ENCODE measurements around the gene FREY1. TPM values are rescaled to one million over a fixed set of nuclear protein-coding genes. Genes with fewer than 3 reads are reported as not detected.

FREY1 gene
- total and polyA plus RNA-seq, 2 of the 8 experiments (the other 6 are each of a cell fraction or from before 2014, with no cell fraction given) = 0.32 to 1.1 TPM

- Histone ChIP-seq H3K36me3 (ENCODE audit: control insufficient read depth in 2 of 4, insufficient read depth in 4 of 4, low read length in 3 of 4) (peaks cover 0 to 41% (median 29%) of the 10 kb centered on the region in 4 experiments), H2BK15ac (ENCODE audit: low read length) (no peak overlapping the region), H4K5ac (ENCODE audit: insufficient read length, low read depth, low read length) (no peak overlapping the region), H3K79me2 (ENCODE audit: control insufficient read depth in 1 of 2, insufficient read depth in 2 of 2, low read length in 2 of 2) (no peaks in the 10 kb centered on the region), H3K4me2 (ENCODE audit: insufficient read depth in 1 of 2, low read depth in 2 of 2, low read length in 2 of 2) (no peak overlapping the region), H2AK5ac (ENCODE audit: low read depth, low read length) (no peak overlapping the region), H3K9ac (replicated peaks in 1 of 4; ENCODE audit: extremely low read depth in 1 of 4, low read depth in 3 of 4, low read length in 3 of 4) (no peak overlapping the region), H3K27me3 (replicated peaks in 1 of 4; ENCODE audit: control insufficient read depth in 3 of 4, extremely low read depth in 1 of 4, insufficient read depth in 3 of 4, low read length in 3 of 4) (no peaks in the 10 kb centered on the region), H3K4me3 (ENCODE audit: extremely low read depth in 1 of 4, insufficient read depth in 2 of 4, low read depth in 3 of 4, low read length in 4 of 4) (no peak overlapping the region), H3K9me3 (ENCODE audit: insufficient read depth in 2 of 2, low read depth in 1 of 2, low read length in 1 of 2) (no peaks in the 10 kb centered on the region), H3K23me2 (ENCODE audit: low read depth, low read length) (no peaks in the 10 kb centered on the region), H2BK12ac (ENCODE audit: low read depth, low read length) (no peak overlapping the region), H3K56ac (replicated peaks; ENCODE audit: insufficient read length, low read depth, low read length) (no peak overlapping the region), H2BK5ac (ENCODE audit: low read depth, low read length) (no peak overlapping the region), H2BK120ac (replicated peaks; ENCODE audit: low read depth, low read length) (no peak overlapping the region), H3K18ac (ENCODE audit: extremely low read depth, low read length) (no peak overlapping the region), H3K27ac (ENCODE audit: low read depth, low read length) (no peak overlapping the region), H3K23ac (ENCODE audit: insufficient read length) (no peak overlapping the region), H4K91ac (replicated peaks; ENCODE audit: insufficient read length, low read length) (no peak overlapping the region), H2AFZ (ENCODE audit: low read length) (no peak overlapping the region), H3K79me1 (ENCODE audit: low read depth, low read length) (no peaks in the 10 kb centered on the region), H3K4me1 (replicated peaks in 1 of 4; ENCODE audit: control insufficient read depth in 3 of 4, insufficient read depth in 4 of 4, low read length in 3 of 4) (no peaks in the 10 kb centered on the region), H4K8ac (ENCODE audit: extremely low read depth, insufficient read depth, low read length) (no peak overlapping the region), H4K20me1 (replicated peaks in 1 of 2; ENCODE audit: control insufficient read depth in 1 of 2, insufficient read depth in 2 of 2, low read length in 2 of 2) (no peaks in the 10 kb centered on the region), H2BK20ac (ENCODE audit: low read length) (no peak overlapping the region), H3K4ac (replicated peaks; ENCODE audit: insufficient read length, low read depth, low read length) (no peak overlapping the region), H3K14ac (ENCODE audit: insufficient read length) (no peak overlapping the region)
- DNase-seq (ENCODE audit: low read depth in 1 of 2, low spot score in 2 of 2) (no peak), FAIRE-seq (no peak)
- ChIA-PET CTCF (ENCODE audit: partially characterized antibody) (interaction anchor here (1.1 to 3.6 kb wide), 5 partner anchors 11 to 170 kb away, joined by 3 to 18 read pairs (median 4); no protein-coding TSS in a partner anchor), POLR2A (ENCODE audit: partially characterized antibody) (interaction anchor here (0.9 kb wide), 1 partner anchor 25 kb away, joined by 3 read pairs; no protein-coding TSS in a partner anchor)
- WGBS, 2 experiments (ENCODE audit: extremely low coverage in 1 of 2, insufficient coverage in 1 of 2, insufficient read length in 1 of 2, insufficient replicate concordance in 2 of 2, low coverage in 1 of 2, low lambda C conversion rate in 2 of 2, missing lambda C conversion rate in 1 of 2) = 100% methylated on average over 1 of the region's 1 CpG; no CpG with 5 or more reads in 1 of the 2 experiments
- TF ChIP-seq KDM4A (IDR thresholded peaks at IDR 0.05; ENCODE audit: low read depth, low read length, severe bottlenecking) (no peak), RAD21 (IDR thresholded peaks at IDR 0.05 in 1 of 2, conservative IDR thresholded peaks at IDR 0.05 in 1 of 2; ENCODE audit: low read depth in 2 of 2, low read length in 2 of 2) (no peak), HDAC2 (IDR thresholded peaks at IDR 0.05; ENCODE audit: borderline replicate concordance in 1 of 2, low read depth in 2 of 2, low read length in 2 of 2) (no peak), SP4 (IDR thresholded peaks at IDR 0.05; ENCODE audit: low read length) (no peak), SIRT6 (IDR thresholded peaks at IDR 0.05; ENCODE audit: low read length) (no peak), NANOG (IDR thresholded peaks at IDR 0.05; ENCODE audit: insufficient read depth, low read depth, low read length, poor library complexity, severe bottlenecking) (no peak), SP1 (IDR thresholded peaks at IDR 0.05; ENCODE audit: low read depth, low read length) (no peak), BACH1 (IDR thresholded peaks at IDR 0.05; ENCODE audit: low read length) (no peak), CHD2 (IDR thresholded peaks at IDR 0.05; ENCODE audit: low read length) (no peak), JUN (IDR thresholded peaks at IDR 0.05; ENCODE audit: low read depth, low read length) (no peak), CHD1 (IDR thresholded peaks at IDR 0.05; ENCODE audit: low read depth, low read length) (no peak), PHF8 (conservative IDR thresholded peaks at IDR 0.05; ENCODE audit: low read depth, low read length) (no peak), POLR2AphosphoS5 (IDR thresholded peaks at IDR 0.05; ENCODE audit: low read depth, low read length) (no peak), RXRA (IDR thresholded peaks at IDR 0.05; ENCODE audit: insufficient read depth, low read depth, low read length) (no peak), SUZ12 (IDR thresholded peaks at IDR 0.05; ENCODE audit: low read length) (no peak)
Observed at GRCh38 chr11:45947885-45948284, 40.8 kb upstream of the FREY1 start.
